ENCODE data around the gene TIMELESS. TPM values are rescaled to one million over a fixed set of nuclear protein-coding genes. Genes with fewer than 3 reads are reported as not detected.
A peak's percentile ranks its signal among the peaks of the same experiment; 100 is the strongest.
"Not testable (repeated sequence)": the region's sequence is repeated elsewhere in the genome, so short reads cannot be mapped to it uniquely, and the experiment has no call there.

Gene TIMELESS
- total RNA-seq, 1 experiment from 2014 or later: 21.3 TPM

- DNase-seq (ENCODE audit: low read depth): peak; percentile 13
Measured at GRCh38 chr12:56469007-56469930, 20.0 kb upstream of the TIMELESS start.

DNA sequence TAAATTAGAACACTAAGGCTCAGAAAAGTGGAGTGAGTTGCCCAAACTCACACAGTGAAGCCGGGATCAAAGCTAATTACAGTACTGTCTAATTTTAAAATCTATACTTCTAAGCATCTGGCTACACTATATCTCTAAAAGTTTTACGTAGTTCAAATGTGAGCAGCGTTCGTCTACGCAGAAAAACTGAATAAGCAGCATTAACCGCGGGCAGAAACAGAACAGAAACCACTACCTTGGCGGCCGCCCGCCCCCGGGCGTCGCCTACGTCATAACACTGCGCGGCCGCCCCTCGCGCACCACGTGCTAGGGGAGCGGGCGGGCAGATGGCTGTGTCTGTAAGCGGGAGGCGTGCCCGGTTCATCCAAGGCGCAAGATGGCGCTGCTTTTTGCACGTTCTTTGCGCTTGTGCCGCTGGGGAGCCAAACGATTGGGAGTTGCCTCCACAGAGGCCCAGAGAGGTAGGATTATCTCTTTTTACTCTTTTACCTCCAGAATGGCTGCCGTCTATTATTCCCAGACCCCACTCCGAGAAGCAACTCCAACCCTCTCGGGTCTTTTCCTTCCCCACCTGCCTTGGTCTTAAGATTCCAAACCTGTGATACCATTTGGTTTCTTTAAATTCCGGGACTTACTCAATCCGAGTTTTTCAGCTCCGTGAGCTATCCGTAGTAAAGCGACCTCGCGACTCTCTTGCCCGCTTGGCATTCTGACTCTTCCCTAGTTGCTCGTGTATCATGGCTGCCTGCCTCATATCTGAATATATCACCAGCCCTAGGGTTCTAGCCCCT is 19.2 kb upstream of the TIMELESS start, which contains the start of gene SPRYD4:
Gene SPRYD4 (plus strand): TSS at position 363 of the 791 bp plus-strand sequence. CDS start 14 bp downstream, at position 377.
- DNase-seq (ENCODE audit: low read depth): peak; percentile 87

DNA sequence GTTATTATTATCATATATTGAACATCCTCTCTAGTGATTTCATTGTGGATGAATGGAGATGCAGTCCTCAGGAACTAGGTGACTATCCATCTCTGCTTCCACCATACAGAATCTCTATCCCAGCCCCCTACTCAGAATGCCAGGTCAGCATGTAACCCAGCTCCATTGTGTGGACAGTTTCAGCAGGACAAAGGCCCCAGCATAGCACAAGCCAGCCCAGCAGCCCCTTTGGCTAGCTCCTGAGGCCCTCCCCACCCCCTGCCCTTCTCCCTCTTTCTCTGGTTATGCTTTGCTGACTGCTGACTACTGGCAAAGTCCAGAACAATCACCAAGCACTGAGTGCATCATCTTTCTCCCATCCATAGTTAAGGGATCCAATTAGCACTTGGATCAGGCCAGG is 13.3 kb upstream of the TIMELESS start:
- DNase-seq (ENCODE audit: low read depth): no peak

DNA sequence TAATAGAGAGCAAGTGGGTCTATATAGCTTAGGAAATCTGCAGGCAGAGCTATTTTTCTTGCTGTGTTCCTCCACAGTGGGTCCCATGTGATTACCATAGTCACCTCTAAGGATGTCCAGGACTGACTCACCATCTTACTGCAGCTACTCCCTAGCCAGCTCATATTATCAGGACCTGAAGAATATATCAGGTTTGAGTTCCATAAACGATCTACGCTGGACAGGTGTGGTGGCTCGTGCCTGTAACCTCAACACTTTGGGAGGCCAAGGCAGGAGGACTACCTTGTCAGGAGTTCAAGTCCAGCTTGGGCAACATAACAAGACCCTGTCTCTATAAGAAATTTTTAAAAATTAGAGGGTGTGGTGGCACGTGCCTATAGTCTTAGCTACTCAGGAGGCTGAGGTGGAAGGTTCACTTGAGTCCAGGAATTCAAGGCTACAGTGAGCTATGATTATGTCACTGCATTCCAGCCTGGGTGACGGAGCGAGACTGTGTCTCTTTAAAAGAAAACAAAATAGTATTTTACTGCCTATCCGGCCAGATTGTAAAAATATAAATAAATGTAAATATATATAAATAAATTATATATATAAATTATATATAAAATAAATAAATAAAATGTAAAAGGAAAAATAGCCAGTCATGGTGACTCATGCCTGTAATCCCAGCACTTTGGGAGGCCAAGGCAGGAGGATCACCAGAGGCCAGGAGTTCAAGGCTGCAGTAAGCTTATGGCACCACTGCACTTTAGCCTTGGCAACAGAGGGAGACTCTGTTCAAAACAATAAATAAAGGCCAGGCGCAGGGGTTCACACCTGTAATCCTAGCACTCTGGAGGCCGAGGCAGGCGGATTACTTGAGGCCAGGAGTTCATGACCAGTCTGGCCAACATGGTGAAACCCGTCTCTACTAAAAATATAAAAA is 12.3 kb upstream of the TIMELESS start:
- DNase-seq (ENCODE audit: low read depth): peak; percentile 81

DNA sequence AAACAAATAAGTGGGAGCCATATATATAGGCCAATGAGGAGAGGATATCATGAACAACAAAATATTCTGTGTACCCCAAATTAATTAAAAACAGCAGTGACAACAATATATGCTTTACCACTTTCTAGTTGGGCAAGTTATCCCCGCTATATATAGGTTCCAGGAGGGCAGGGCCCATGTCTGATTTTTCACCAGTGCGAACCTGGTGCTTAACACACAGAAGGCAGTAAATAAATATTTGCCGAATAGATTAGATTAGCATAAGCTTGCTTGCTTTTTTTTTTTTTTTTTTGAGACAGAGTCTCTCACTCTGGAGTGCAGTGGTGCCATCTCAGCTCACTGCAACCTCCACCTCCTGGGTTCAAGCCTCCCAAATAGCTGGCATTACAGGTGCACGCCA is 8.6 kb upstream of the TIMELESS start:
- no peak for DNase-seq (ENCODE audit: low read depth)

GRCh38 chr12:56454557-56454956 is 5.3 kb upstream of the TIMELESS start, which contains the start of gene MIP:
Gene MIP, minus strand, starts transcription at chr12:56454657. Its CDS starts 44 bp downstream, at chr12:56454613.
- DNase-seq (ENCODE audit: low read depth): no peak

GRCh38 chr12:56451147-56451546 is 1.9 kb upstream of the TIMELESS start:
- no peak for DNase-seq (ENCODE audit: low read depth)

DNA sequence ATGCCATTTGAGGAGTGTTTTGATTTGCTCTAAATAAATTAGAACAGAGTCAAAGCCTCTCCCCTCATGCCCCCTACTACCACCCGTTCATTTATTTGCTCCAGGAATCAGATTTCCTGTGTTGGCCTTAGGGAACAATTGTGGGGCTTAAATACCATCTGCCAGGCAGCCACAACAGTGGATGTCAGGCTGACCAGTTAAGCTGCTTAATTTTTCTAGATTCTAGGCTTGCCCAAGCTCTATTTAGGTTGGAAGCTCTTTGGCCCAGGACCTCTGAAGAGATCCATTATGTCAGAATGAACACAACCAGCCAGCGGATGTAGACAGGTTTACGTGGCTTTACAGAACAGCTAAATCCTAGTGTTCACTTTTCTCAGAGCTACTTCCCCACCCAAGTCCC is 1.0 kb upstream of the TIMELESS start:
- DNase-seq (ENCODE audit: low read depth): no peak

DNA sequence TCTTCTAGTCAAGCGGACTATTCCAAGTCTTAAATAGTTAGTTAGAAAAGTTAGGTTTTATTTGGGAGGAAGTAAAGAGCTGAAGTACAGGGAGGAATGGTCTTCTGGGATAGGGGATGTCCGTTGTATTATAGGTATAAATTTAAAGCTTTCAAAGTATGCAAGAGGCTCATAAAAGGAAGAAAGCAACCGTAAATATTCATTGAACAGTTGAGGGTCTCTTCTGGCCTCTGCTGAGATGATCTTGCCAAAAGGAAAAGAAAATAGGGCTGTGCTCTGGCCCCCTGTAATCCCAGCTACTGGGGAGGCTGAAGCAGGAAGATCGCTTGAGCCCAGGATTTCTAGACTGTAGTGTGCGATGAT is 377 bp upstream of the TIMELESS start:
- peak; percentile 8 for DNase-seq (ENCODE audit: low read depth)

DNA sequence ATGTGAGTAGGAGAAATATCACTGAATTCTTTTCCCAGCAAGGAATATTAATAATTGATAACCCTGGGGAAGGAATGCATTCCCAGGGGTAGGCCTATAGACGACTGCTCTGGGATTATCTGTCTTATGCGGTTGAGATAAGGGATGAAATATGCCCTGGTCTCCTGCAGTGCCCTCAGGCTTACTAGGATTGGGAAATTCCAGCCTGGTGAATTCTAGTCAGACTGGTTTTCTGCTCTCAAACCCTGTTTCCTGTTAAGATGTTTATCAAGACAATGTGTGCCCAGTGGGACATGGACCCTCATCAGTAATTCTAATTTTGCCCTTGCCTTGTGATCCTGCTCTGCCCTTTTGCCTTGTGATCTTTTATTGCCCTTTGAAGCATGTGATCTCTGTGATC is 6.0 kb downstream of the TIMELESS start:
- not testable (repeated sequence) for DNase-seq (ENCODE audit: low read depth)

GRCh38 chr12:56437430-56438176 is 11.6 kb downstream of the TIMELESS start:
- DNase-seq (ENCODE audit: low read depth): no peak

DNA sequence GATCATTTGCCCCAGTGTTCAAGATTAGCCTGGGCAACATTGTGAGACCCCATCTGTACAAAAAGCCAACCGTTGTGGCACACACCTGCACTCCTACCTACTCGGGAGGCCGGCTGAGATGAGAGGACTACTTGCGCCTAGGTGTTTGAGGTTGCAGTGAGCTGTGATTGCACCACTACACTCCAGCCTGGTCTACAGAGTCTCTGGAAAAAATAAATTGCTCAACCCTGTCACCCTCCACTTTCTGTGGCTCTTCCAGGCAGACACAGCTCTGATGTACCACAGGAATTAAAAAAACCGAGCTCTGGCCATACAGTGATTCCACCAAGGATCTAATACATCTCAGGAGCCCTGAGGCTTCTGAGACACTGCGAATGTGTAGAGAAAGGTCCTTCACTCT is 14.4 kb downstream of the TIMELESS start:
- no peak for DNase-seq (ENCODE audit: low read depth)

DNA sequence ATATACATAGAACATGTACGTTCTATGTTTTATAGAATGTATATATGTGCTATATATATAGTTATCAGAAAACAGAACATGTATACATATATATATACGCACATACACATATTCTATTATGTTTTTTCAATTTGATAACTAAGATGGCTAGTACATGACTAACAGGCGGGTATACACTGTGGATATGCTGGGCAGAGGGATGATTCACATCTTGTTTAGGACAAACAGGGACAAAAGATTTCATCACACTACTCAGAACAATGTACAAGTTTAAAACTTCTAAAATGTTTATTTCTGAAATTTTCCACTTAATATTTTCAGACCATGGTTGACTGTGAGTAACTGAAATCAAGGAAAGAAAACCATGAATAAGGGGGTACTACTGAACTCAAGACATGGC is 17.4 kb downstream of the TIMELESS start:
- DNase-seq (ENCODE audit: low read depth): no peak

DNA sequence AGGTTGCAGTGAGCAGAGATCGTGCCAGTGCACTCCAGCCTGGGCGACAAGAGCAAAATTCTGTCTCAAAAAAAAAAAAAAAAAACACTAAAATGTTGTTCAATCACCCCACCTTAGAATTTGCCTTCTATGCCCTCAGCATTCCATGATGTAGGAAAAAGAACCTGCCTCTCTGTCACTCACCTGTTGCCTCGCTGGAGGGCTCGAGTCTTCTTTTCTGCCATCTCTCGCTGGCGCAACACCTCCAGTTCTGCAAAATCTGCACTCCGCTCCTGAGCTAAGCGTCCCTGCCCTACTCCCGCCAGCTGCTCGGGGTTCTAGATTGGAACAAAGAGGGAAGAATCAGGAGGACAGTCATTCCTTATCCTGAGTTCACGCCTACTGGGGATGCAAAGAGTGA is 17.9 kb downstream of the TIMELESS start:
- DNase-seq (ENCODE audit: low read depth): no peak

GRCh38 chr12:56425940-56426438 is 23.2 kb downstream of the TIMELESS start:
- DNase-seq (ENCODE audit: low read depth): no peak

- no peak for DNase-seq (ENCODE audit: low read depth)
Measured at GRCh38 chr12:56425193-56425592, 24.0 kb downstream of the TIMELESS start.

- DNase-seq (ENCODE audit: low read depth): no peak
Measured at GRCh38 chr12:56420411-56420810, 28.8 kb downstream of the TIMELESS start.

DNA sequence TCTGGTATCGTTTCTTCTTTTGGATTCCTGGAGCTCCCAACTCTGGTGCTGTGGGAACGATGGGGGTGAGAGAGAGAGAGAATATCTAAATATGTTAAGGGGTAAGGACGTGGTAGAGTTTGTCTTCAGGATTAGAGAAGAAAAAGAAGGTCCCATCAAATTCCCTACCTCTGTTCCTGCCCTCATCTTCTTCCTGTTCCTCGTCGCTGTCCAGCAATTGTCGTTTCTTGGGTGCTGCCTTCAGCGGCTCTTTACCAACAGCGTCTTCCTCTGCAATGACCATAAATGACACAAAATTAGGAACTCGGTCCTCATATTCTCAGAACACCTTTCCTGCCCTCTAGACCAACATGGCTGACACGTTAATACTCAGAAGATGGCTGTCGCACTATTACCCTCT is 31.5 kb downstream of the TIMELESS start:
- DNase-seq (ENCODE audit: low read depth): no peak

DNA sequence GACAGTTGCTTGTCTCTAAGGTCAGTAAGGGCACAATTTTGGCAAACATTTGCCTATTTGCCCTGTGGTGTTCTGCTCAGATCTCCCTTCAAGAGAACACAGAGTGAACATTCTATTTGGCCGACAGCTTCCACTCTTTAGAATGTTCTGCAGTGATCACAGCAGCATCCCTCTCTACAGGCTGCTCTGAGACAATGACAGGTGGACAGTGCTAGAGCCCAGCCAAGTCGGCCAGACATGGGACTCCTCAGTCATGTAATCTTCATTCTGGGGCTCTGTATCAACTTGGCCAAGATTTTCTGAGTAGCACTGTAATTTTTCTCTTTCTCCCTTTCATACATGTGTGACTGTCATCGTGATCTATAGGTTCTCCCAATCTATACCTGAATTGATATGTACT is 34.8 kb downstream of the TIMELESS start:
- DNase-seq (ENCODE audit: low read depth): no peak

DNA sequence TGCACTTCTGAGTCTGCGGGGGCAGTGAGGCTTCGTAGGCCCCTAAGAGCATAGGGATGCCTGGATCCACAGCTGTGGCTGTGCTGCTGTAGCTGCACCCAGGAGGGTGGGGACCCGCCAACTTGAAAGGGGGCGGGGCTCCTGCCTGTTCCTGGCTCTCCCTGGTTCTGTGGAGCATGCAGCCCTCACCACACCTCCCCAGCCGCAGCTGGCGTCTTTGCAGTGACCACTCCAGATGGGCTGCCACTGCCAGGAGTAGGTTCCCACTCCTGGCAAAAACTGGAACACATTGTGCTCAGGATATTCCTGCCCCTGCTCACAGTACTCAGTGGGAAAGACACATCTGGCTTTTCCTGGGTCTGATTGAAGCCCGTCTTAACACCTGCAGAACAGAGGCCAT is 35.8 kb downstream of the TIMELESS start:
- no peak for DNase-seq (ENCODE audit: low read depth)
